WTC11 (cell line): ENCODE data around the gene ST6GALNAC6. TPM values are rescaled to one million over a fixed set of nuclear protein-coding genes. Genes with fewer than 3 reads are reported as not detected.
A peak's percentile ranks its signal among the peaks of the same experiment; 100 is the strongest.

ENCODE experiments used
- ATAC-seq: fragments of 200-7000 bp; cut with Tn5 transposase; 2 replicates; pipeline ENCODE4 v1.10.0; 2021; ENCODE audit warnings: mild to moderate bottlenecking, moderate library complexity
- CTCF ChIA-PET: fragments of 300-600 bp; sonication (Branson Sonifier 250); formaldehyde crosslinking; loops from one replicate; lab custom pipeline; 2021; ENCODE audit warnings: antibody characterized with exemption; lab: Charles Lee
- POLR2A ChIA-PET: fragments of 350-600 bp; sonication (Branson Sonifier 250); formaldehyde crosslinking; loops from one replicate; lab custom pipeline; 2021; ENCODE audit warnings: antibody characterized with exemption; lab: Charles Lee
- DNase-seq: peaks from one replicate; pipeline ENCODE4 v3.0.0; 2021; ENCODE audit warnings: low spot score
- H3K27ac Mint-ChIP-seq: 2 replicates; pipeline ENCODE4 v1.8.0; 2021; ENCODE audit warnings: mixed read lengths
- H3K27me3 Mint-ChIP-seq: 2 replicates; pipeline ENCODE4 v1.8.0; 2021; ENCODE audit warnings: low read depth, mild to moderate bottlenecking, moderate library complexity, mixed read lengths
- H3K36me3 Mint-ChIP-seq: 2 replicates; pipeline ENCODE4 v1.8.0; 2021; ENCODE audit warnings: mixed read lengths
- H3K4me1 Mint-ChIP-seq: 2 replicates; pipeline ENCODE4 v1.8.0; 2022; ENCODE audit warnings: mixed read lengths
- H3K4me3 Mint-ChIP-seq: 2 replicates; pipeline ENCODE4 v1.8.0; 2021; ENCODE audit warnings: mild to moderate bottlenecking, moderate library complexity, mixed read lengths
- H3K9me3 Mint-ChIP-seq: 2 replicates; pipeline ENCODE4 v1.8.0; 2021; ENCODE audit warnings: mixed read lengths
- FOXK1 ChIP-seq: sonication (generic); formaldehyde crosslinking; IDR thresholded peaks from 2 replicates; pipeline ENCODE4 v1.8.0; 2022; ENCODE audit warnings: mild to moderate bottlenecking, moderate library complexity, missing genetic modification reagents
- GRHL2 ChIP-seq: fragments of 250-450 bp; sonication (Bioruptor Pico); IDR thresholded peaks from 2 replicates; pipeline ENCODE4 v1.8.0; 2022; ENCODE audit warnings: mild to moderate bottlenecking, moderate library complexity; ENCODE audit not compliant: insufficient replicate concordance, severe bottlenecking
- GTF2I ChIP-seq: fragments of 250-450 bp; sonication (Bioruptor Pico); conservative IDR thresholded peaks from 2 replicates; pipeline ENCODE4 v1.4.0; 2021; ENCODE audit warnings: mild to moderate bottlenecking
- HMGA2 ChIP-seq: fragments of 250-450 bp; sonication (Bioruptor Pico); IDR thresholded peaks from 2 replicates; pipeline ENCODE4 v1.4.0; 2021; ENCODE audit warnings: mild to moderate bottlenecking, moderate library complexity
- NFATC4 ChIP-seq: fragments of 250-450 bp; sonication (Bioruptor Pico); IDR thresholded peaks from 2 replicates; pipeline ENCODE4 v1.9.0; 2021; ENCODE audit warnings: mild to moderate bottlenecking
- NFE2L1 ChIP-seq: sonication (generic); formaldehyde crosslinking; IDR thresholded peaks from 2 replicates; pipeline ENCODE4 v1.8.1; 2023; ENCODE audit warnings: missing genetic modification reagents
- NR3C1 ChIP-seq: sonication (generic); formaldehyde crosslinking; conservative IDR thresholded peaks from 2 replicates; pipeline ENCODE4 v1.8.1; 2023; ENCODE audit warnings: low read depth, mild to moderate bottlenecking, missing genetic modification reagents
- PRRX2 ChIP-seq: fragments of 250-450 bp; sonication (Bioruptor Pico); IDR thresholded peaks from 2 replicates; pipeline ENCODE4 v1.8.0; 2021; ENCODE audit warnings: mild to moderate bottlenecking
- RORB ChIP-seq: fragments of 250-450 bp; sonication (Bioruptor Pico); IDR thresholded peaks from 2 replicates; pipeline ENCODE4 v1.9.0; 2021; ENCODE audit warnings: mild to moderate bottlenecking
- TEAD4 ChIP-seq: sonication (generic); formaldehyde crosslinking; IDR thresholded peaks from 2 replicates; pipeline ENCODE4 v1.8.0; 2022; ENCODE audit warnings: mild to moderate bottlenecking, missing genetic modification reagents
- ZNF671 ChIP-seq: fragments of 250-450 bp; sonication (Bioruptor Pico); IDR thresholded peaks from 2 replicates; pipeline ENCODE4 v1.8.0; 2021; ENCODE audit warnings: mild to moderate bottlenecking
- total RNA-seq: library from RNA; stranded (reverse); gene quantifications from 3 replicates; pipeline ENCODE4 v1.2.3, GENCODE V29; 2021
- TF ChIP-seq, protein P1 (sequence below): sonication (generic); formaldehyde crosslinking; IDR thresholded peaks from 2 replicates; pipeline ENCODE4 v1.8.0; 2022; ENCODE audit warnings: mild to moderate bottlenecking, missing genetic modification reagents
- TF ChIP-seq, protein P2 (sequence below): sonication (generic); formaldehyde crosslinking; IDR thresholded peaks from 2 replicates; pipeline ENCODE4 v1.8.0; 2022; ENCODE audit warnings: mild to moderate bottlenecking, missing genetic modification reagents
- TF ChIP-seq, protein P3 (sequence below): sonication (generic); formaldehyde crosslinking; IDR thresholded peaks from 2 replicates; pipeline ENCODE4 v1.8.1; 2022; ENCODE audit warnings: mild to moderate bottlenecking, moderate library complexity, missing genetic modification reagents
- TF ChIP-seq, protein P4 (sequence below): sonication (generic); formaldehyde crosslinking; IDR thresholded peaks from 2 replicates; pipeline ENCODE4 v1.8.1; 2022; ENCODE audit warnings: mild to moderate bottlenecking, missing genetic modification reagents, moderate library complexity, borderline replicate concordance
- TF ChIP-seq, protein P5 (sequence below): fragments of 250-450 bp; sonication (Bioruptor Pico); IDR thresholded peaks from 2 replicates; pipeline ENCODE4 v1.9.0; 2021; ENCODE audit warnings: moderate library complexity, mild to moderate bottlenecking, inconsistent platforms, borderline replicate concordance
- TF ChIP-seq, protein P6 (sequence below): fragments of 250-450 bp; sonication (Bioruptor Pico); IDR thresholded peaks from 2 replicates; pipeline ENCODE4 v1.9.0; 2021; ENCODE audit warnings: mild to moderate bottlenecking
- TF ChIP-seq, protein P7 (sequence below): fragments of 250-450 bp; sonication (Bioruptor Pico); IDR thresholded peaks from 2 replicates; pipeline ENCODE4 v1.8.0; 2021; ENCODE audit warnings: mild to moderate bottlenecking
- TF ChIP-seq, protein P8 (sequence below): fragments of 200-600 bp; IDR thresholded peaks from 2 replicates; pipeline ENCODE4 v1.8.0; 2022; ENCODE audit warnings: antibody characterized with exemption

The ST6GALNAC6 gene
- total RNA-seq, 1 experiment from 2014 or later = 47.5 TPM

DNA sequence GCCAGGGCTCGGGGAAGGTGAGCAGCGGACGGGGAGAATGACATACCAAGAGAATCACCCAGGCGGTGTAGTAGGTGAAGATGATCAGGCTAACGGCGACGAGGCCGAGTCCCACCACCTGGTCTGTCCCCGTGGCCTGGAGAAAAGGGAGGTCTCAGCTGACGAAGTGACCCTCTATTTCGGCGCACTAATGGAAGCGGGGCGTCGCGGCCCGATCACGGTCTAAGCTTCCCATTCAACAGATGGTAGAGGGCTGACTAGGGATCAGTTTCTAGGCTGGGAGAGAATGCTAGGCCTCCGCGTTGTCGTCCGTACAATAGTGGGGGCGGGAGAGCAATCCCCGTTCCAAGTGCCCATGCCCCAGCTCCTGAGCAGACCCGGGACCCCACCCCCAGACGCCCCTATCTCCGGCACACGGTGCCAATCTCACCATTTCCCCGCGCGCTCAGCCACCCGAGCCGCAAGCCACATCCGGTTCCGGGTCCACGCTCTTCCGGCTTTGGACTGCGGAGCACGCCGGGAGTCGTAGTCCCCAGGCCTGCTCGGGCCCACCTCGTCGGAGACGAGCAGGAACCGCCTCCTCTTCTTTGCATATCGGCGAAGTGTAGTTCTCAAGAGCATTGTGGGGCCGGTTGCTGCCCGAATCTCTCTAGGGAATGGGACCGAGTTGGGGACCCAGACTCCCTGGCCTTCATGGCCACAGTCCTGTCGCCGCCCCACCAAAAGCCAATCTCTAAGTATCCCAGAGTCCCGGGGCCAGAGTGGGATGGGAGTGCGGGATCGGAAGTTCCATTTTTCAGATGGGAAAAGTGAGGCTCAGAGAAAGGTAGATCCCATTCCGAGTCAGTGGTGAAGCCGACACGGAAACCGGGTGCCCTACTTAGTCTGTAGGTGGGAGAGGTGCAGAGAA, 38.2 kb upstream of the ST6GALNAC6 start, which contains the start of gene DPM2 (continued):
- TF ChIP-seq FOXK1 (0 out of 2 replicates have a peak, but pooled peaks have one; percentile 27), HMGA2 (CRISPR knock-in tag) (0 out of 2 replicates have a peak, but pooled peaks have one; percentile 10), GTF2I (CRISPR knock-in tag) (peak; percentile 96), TEAD4 (CRISPR knock-in tag) (0 out of 2 replicates have a peak, but pooled peaks have one; percentile 43), PRRX2 (CRISPR knock-in tag) (peak; percentile 17; the same call in 1 of the 2 replicates), NFATC4 (peak; percentile 59; the same call in 1 of the 2 replicates)
- TF ChIP-seq, protein P1, sequence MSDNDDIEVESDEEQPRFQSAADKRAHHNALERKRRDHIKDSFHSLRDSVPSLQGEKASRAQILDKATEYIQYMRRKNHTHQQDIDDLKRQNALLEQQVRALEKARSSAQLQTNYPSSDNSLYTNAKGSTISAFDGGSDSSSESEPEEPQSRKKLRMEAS (CRISPR knock-in tag) = peak; percentile 67
- TF ChIP-seq, protein P2, sequence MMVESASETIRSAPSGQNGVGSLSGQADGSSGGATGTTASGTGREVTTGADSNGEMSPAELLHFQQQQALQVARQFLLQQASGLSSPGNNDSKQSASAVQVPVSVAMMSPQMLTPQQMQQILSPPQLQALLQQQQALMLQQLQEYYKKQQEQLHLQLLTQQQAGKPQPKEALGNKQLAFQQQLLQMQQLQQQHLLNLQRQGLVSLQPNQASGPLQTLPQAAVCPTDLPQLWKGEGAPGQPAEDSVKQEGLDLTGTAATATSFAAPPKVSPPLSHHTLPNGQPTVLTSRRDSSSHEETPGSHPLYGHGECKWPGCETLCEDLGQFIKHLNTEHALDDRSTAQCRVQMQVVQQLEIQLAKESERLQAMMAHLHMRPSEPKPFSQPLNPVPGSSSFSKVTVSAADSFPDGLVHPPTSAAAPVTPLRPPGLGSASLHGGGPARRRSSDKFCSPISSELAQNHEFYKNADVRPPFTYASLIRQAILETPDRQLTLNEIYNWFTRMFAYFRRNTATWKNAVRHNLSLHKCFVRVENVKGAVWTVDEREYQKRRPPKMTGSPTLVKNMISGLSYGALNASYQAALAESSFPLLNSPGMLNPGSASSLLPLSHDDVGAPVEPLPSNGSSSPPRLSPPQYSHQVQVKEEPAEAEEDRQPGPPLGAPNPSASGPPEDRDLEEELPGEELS (CRISPR knock-in tag) = 0 out of 2 replicates have a peak, but pooled peaks have one; percentile 15
- TF ChIP-seq, protein P3, sequence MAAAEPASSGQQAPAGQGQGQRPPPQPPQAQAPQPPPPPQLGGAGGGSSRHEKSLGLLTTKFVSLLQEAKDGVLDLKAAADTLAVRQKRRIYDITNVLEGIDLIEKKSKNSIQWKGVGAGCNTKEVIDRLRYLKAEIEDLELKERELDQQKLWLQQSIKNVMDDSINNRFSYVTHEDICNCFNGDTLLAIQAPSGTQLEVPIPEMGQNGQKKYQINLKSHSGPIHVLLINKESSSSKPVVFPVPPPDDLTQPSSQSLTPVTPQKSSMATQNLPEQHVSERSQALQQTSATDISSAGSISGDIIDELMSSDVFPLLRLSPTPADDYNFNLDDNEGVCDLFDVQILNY = 0 out of 2 replicates have a peak, but pooled peaks have one; percentile 25

DNA sequence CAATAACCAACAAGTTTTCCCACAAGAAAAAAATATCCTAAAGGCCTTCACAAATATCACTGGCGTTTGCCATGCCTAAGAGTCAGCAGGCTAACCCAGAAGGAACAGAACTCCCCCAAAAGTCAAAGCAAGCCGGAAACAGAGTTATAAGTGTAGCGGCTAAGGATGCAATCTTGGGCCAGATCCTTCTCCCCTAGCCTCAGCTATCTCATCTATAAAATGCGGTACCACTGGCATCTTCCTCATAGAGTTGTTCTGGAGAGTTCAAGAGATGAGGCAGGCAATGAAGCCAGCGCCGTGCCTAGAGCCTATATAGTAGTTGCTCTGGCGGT, 37.6 kb upstream of the ST6GALNAC6 start:
- peaks cover 3% of the 10 kb centered on the region; the same call in 1 of the 2 replicates for H3K36me3 Mint-ChIP-seq
- TF ChIP-seq RORB (CRISPR knock-in tag) = no peak
- peak overlapping the region; percentile 6 for H3K27ac Mint-ChIP-seq
- ChIA-PET POLR2A (interaction anchor here (0.6 to 0.8 kb wide), 2 partner anchors 222 to 808 kb away, joined by 4 to 9 read pairs; no protein-coding TSS in a partner anchor), CTCF (interaction anchor here (0.9 to 2.0 kb wide), 4 partner anchors 16 to 181 kb away, joined by 3 to 5 read pairs (median 4); no protein-coding TSS in a partner anchor)
- H3K4me1 Mint-ChIP-seq = peaks cover 24% of the 10 kb centered on the region
- peak overlapping the region; percentile 90 for H3K4me3 Mint-ChIP-seq
- no peaks in the 10 kb centered on the region for H3K9me3 Mint-ChIP-seq
- DNase-seq (no peak), ATAC-seq (no peak)
- H3K27me3 Mint-ChIP-seq = no peaks in the 10 kb centered on the region

DNA sequence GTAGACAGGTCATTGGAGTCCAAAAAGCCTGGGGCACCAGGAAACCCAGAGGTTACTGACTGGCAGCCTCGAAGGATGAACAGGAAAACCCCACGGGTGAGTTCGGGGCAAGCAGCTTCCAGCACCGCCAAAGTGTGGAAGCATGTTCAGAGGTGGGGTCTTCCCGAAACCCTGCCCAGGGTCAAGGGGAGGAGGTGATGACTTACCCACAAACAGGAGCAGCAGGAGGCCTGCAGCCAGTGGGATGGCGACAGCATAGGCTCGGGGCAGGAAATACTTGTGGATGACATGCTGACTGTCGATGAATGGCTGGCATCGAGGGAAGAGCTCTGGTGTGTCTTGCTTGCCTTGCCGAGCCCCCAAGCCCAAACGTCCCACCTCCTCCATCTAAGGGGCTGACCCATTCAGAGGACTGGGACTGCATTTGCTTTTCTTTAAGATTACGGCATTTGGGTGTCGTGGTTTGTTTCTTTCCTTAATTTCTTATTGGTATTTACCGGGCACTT, 37.0 kb upstream of the ST6GALNAC6 start:
- Mint-ChIP-seq H3K27me3 (no peaks in the 10 kb centered on the region), H3K27ac (no peak overlapping the region), H3K36me3 (peaks cover 3% of the 10 kb centered on the region; the same call in 1 of the 2 replicates), H3K4me1 (peaks cover 22% of the 10 kb centered on the region), H3K9me3 (no peaks in the 10 kb centered on the region), H3K4me3 (peak overlapping the region; percentile 90)
- ChIA-PET POLR2A (interaction anchor here (0.5 kb wide), 1 partner anchor 109 kb away, joined by 4 read pairs; no protein-coding TSS in a partner anchor), CTCF (interaction anchor here (0.9 to 2.0 kb wide), 4 partner anchors 15 to 181 kb away, joined by 3 to 5 read pairs (median 4); no protein-coding TSS in a partner anchor)
- DNase-seq (no peak), ATAC-seq (no peak)
- TF ChIP-seq, protein P4, sequence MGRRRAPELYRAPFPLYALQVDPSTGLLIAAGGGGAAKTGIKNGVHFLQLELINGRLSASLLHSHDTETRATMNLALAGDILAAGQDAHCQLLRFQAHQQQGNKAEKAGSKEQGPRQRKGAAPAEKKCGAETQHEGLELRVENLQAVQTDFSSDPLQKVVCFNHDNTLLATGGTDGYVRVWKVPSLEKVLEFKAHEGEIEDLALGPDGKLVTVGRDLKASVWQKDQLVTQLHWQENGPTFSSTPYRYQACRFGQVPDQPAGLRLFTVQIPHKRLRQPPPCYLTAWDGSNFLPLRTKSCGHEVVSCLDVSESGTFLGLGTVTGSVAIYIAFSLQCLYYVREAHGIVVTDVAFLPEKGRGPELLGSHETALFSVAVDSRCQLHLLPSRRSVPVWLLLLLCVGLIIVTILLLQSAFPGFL (CRISPR knock-in tag) = no peak
- TF ChIP-seq, protein P5, sequence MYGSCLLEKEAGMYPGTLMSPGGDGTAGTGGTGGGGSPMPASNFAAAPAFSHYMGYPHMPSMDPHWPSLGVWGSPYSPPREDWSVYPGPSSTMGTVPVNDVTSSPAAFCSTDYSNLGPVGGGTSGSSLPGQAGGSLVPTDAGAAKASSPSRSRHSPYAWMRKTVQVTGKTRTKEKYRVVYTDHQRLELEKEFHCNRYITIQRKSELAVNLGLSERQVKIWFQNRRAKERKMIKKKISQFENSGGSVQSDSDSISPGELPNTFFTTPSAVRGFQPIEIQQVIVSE (CRISPR knock-in tag) = no peak
- no peak for TF ChIP-seq NR3C1
- TF ChIP-seq ZNF671 (CRISPR knock-in tag) = no peak
- no peak for TF ChIP-seq NFE2L1
- TF ChIP-seq, protein P6, sequence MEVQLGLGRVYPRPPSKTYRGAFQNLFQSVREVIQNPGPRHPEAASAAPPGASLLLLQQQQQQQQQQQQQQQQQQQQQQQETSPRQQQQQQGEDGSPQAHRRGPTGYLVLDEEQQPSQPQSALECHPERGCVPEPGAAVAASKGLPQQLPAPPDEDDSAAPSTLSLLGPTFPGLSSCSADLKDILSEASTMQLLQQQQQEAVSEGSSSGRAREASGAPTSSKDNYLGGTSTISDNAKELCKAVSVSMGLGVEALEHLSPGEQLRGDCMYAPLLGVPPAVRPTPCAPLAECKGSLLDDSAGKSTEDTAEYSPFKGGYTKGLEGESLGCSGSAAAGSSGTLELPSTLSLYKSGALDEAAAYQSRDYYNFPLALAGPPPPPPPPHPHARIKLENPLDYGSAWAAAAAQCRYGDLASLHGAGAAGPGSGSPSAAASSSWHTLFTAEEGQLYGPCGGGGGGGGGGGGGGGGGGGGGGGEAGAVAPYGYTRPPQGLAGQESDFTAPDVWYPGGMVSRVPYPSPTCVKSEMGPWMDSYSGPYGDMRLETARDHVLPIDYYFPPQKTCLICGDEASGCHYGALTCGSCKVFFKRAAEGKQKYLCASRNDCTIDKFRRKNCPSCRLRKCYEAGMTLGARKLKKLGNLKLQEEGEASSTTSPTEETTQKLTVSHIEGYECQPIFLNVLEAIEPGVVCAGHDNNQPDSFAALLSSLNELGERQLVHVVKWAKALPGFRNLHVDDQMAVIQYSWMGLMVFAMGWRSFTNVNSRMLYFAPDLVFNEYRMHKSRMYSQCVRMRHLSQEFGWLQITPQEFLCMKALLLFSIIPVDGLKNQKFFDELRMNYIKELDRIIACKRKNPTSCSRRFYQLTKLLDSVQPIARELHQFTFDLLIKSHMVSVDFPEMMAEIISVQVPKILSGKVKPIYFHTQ (CRISPR knock-in tag) = no peak
- no peak for TF ChIP-seq GRHL2 (CRISPR knock-in tag)
- TF ChIP-seq, protein P7, sequence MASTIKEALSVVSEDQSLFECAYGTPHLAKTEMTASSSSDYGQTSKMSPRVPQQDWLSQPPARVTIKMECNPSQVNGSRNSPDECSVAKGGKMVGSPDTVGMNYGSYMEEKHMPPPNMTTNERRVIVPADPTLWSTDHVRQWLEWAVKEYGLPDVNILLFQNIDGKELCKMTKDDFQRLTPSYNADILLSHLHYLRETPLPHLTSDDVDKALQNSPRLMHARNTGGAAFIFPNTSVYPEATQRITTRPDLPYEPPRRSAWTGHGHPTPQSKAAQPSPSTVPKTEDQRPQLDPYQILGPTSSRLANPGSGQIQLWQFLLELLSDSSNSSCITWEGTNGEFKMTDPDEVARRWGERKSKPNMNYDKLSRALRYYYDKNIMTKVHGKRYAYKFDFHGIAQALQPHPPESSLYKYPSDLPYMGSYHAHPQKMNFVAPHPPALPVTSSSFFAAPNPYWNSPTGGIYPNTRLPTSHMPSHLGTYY = no peak
- TF ChIP-seq, protein P8, sequence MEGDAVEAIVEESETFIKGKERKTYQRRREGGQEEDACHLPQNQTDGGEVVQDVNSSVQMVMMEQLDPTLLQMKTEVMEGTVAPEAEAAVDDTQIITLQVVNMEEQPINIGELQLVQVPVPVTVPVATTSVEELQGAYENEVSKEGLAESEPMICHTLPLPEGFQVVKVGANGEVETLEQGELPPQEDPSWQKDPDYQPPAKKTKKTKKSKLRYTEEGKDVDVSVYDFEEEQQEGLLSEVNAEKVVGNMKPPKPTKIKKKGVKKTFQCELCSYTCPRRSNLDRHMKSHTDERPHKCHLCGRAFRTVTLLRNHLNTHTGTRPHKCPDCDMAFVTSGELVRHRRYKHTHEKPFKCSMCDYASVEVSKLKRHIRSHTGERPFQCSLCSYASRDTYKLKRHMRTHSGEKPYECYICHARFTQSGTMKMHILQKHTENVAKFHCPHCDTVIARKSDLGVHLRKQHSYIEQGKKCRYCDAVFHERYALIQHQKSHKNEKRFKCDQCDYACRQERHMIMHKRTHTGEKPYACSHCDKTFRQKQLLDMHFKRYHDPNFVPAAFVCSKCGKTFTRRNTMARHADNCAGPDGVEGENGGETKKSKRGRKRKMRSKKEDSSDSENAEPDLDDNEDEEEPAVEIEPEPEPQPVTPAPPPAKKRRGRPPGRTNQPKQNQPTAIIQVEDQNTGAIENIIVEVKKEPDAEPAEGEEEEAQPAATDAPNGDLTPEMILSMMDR = no peak
